NOMO-1 (cell line): Measurements from ENCODE around the gene BSDC1.
A peak's percentile ranks its signal among the peaks of the same experiment; 100 is the strongest.
"Not testable (repeated sequence)": the region's sequence is repeated elsewhere in the genome, so short reads cannot be mapped to it uniquely, and the experiment has no call there.

ENCODE experiments used
- DNase-seq, 2 experiments: peaks; one replicate each; lab custom pipeline; 2025; ENCODE audit not compliant: unreplicated experiment in 2 of 2; lab: John Stamatoyannopoulos, UW

Gene BSDC1

DNA sequence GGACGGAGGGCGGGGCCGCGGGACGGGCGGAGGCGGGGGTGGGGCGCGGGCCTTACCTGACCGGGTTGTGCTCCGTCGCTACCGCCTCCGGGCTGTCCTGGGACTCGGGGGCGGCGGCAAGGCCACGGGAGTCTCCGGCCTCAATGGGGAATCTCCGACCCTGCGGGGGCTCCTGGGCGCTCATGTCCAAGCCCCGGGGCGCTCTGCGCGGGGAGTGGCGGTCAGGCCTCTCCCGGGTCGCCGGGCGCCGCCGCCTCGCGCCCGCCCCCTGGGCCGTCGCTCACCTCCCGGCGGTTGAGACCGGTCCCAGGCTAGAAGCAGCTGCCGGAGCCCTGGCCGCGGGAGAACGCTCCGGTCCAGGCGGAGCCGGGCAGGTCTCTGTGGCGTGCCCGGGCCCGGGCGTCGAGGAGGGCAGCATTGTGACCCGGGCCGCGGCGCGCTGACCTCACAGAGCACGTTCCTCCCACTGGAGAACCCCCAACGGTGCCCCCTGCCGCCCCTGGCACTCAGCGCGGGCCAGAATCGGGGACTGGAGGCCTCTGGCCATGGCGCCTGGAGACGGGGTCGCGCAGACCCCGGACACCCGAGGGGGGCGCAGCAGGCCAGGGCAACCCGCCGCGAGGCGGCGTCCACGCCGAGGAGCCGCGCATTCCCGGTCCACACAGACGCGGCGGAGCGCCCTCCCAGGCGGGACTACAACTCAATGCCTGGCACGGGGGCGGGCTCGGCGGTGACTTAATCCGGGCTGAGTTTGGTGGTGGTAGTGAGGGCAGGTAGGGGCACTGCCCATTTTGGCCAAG lies 32.4 kb downstream of the BSDC1 start:
- no peak for DNase-seq

DNA sequence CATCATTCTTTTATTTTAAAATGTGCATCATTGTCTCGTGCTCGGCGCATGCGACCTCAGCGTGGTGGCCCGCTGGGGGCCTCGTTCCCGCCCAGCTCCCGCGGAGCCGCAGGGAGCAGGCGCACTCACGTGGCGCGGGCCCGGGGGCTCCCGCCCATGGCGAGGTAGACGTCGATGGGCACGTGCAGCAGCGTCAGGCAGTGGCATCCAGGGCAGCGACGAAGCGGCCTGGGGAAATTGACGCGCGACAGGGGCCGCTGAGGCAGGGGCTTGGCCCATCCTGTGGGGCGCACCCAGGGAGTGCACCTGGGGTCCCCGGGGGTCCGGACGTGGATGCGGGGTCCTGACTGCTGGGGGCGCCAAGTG lies 33.0 kb downstream of the BSDC1 start:
- DNase-seq: no peak

DNA sequence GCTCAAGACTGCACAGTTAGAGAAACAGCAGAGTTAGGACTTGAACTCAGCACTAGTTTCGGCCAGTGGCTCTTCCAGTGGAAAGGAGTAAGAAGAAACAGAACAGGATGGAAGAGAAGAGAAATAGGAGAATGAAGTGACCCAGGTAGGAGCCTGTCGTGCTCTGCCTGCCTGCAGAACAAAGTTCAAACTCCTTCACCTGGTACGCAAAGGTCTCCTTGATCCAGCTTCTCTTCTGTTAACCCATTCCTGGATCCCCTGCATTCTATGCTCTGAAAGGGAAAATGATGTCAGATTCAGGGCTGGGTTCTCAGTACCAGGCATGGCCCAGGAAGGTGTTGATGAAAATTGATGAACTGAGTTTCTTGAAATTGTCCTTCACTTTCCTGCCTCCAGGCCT lies 35.8 kb downstream of the BSDC1 start:
- no peak for DNase-seq

DNA sequence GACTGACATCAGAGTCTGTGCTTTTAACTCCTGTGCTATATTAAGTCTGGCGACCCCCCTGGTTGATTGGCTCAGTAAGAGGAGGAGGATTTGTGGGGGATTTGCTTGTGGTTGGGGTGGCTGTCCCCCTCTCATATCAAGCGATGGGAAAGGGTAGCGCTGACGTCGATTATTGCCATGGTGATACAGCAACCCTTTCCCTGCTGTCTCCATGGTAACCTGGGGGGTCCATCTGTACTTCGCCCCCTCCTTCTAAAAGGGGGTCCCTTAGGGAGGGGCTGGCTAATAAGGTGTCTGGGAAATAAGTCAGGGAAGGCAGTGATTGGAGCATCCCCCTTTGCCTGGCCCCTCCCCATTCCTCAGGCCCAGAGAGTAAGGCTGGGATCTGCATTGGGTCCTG lies 36.6 kb downstream of the BSDC1 start:
- no peak for DNase-seq

DNA sequence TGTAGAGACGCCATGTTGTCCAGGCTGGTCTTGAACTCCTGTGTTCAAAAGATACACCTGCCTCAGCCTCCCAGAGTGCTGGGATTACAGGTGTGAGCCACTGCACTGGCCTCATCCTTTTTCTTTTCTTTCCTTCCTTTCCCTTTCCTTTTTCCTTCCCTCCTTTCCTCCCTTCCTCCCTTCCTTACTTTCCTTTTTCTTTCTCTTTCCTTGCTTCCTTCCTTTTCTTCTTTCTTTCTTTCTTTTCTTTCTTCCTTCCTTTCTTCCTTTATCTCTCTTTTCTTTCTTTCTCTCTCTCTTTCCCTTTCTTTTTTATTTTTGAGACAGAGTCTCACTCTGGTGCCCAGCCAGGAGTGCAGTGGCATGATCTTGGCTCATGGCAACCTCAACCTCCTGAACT lies 37.8 kb downstream of the BSDC1 start:
- DNase-seq: no peak

DNA sequence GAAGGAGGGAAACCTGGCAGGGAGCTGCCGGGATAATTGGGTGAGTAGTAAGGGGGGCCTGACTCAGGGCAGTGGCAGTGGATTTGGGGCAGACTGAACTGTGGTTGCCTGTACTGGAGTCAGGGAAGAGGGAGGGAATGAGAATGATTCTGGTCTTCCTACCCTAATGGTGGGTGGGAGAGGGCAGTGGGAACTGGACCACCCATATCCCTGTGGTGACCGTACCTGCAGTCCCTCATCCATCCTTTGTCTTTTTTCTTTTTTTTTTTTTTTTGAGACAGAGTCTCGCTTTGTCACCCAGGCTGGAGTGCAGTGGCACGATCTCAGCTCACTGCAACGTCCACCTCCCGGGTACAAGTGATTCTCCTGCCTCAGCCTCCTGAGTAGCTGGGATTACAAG lies 38.5 kb downstream of the BSDC1 start:
- not testable (repeated sequence) for DNase-seq

DNA sequence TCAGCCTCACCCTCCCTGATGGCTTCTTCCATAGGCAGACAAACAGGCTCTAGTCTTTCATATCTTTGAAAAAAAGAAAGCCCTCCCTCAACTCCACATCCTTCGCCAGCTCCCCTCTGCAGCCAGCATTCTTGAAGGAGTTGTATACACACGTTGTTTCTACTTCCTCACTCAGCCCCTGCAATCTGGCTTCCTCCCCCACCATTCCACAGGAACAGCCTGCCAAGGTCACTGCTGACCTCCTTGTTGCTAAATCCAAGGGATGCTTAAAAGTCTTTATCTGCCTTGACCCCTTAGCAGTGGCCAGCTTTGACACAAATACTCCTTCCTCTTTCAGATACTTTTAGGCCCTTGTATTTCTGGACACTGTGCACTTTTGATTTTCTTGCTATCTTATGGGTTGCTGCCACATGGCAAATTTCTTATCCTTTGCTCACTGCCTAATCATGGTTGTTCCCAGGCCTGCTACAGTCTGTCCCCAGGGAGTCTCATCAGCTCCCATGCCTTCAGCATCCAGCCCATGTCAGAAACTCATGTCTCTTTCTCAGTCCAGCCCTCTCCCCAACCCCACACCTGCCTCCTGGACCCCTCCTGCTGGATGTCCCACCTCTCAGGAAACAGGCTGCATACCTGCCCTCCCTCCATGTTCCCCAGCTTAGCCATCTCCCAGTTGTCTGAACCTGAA lies 40.2 kb downstream of the BSDC1 start:
- DNase-seq: no peak

DNA sequence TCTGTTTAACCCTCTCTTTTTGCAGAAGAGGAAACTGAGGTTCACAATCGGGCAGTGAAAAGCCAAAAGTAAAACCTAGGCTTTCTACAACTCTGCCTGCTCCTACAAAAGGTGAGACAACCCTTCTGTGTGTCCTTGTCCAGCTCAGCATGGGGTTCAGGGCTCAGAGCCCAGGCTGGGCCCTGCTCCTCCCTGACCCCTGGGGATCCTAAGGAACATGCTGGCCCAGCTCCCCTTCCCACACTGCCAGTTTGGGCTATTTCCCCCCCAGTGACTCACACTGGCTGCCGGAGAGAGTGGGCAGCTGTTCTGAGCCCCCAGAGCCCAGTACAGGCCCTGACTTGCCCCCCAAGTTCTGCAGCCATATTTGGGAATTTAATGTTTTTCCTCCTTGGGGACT lies 40.8 kb downstream of the BSDC1 start:
- DNase-seq: no peak

DNA sequence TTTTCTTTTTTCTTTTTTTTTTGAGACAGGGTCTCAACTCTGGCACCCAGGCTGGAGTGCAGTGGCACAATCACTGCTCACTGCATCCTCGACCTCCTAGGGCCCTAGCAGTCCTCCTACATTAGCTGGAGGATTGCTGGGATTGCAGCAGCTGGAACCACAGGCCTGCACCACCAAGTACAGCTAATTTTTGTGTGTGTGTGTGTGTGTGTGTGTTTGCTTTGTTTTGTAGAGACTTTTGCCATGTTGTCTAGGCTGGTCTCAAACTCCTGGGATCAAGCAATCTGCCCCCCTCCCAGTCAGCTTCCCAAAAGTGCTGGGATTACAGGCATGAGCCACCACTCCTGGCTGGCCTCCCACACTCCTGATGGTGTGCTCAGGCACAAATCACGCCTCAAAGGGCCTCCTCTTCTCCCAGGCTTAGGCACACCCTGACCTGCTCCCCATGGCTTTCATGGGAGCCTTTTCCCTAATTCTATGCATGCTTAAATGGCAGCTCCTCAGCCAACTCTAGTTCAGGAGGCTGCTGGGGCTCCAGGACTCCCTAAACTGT lies 41.3 kb downstream of the BSDC1 start:
- DNase-seq: no peak

DNA sequence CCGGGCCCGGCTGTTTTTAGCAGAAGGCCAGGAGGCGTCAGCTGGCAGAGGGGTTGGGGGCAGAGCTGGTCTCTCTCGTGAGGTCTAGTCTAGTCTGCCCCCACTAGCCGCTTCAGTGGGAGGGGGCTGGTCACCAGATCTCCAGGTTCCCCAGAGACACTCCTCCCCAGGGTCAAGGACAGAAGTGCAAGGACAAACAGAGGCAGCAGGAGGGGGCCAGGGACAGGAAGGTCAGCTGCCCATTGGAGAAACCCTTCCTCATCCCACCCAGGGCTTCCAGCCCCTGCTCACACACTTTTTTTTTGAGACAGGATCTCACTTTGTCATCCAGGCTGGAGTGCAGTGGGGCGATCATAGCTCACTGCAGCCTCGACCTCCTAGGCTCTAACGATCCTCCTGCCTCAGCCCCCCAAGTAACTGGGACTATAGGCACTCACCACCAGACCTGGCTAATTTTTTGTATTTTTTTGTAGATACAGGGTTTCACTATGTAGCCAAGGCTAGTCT lies 41.9 kb downstream of the BSDC1 start:
- DNase-seq: no peak

DNA sequence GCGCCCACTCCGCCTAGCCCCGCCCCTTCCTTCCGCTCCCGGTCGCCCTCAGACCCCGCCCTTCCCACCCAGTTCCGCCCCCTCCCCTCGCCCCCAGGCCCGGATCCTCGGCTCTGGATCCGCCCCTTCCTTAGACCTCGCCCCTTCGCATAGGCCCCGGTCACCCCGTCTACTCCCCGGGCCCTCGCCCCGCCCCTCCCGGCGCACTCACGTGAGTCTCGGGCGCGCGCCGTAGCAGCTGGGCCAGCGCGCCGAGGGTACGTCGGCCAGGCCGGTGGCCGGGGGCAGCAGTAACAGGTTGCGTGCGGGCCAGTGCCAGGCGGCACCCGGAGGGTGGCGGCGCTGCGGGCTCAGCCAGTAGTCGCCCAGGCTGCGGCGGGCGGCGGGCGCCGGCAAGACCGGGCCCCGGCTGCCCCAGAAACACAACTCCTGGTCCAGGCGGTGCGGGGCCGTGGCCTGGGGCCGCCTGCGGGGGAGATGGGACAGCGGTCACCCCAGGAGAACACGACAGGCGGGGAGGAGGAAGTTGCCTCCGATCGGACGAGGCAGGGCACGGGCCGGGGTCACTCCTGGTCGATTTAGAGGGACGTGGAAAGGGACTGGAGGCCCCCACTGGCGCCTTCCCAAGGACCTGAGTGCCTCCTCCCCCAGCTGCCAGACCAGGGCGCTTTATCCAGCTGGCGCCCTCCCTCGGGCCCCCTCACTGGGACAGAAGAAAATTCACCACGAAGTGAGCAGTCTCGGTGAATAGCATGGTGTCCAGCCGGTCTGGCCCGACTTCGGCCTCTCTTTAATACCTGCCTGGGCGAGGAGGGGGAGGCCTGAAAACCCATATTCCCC lies 42.6 kb downstream of the BSDC1 start:
- DNase-seq: peak; percentile 85 to 88

DNA sequence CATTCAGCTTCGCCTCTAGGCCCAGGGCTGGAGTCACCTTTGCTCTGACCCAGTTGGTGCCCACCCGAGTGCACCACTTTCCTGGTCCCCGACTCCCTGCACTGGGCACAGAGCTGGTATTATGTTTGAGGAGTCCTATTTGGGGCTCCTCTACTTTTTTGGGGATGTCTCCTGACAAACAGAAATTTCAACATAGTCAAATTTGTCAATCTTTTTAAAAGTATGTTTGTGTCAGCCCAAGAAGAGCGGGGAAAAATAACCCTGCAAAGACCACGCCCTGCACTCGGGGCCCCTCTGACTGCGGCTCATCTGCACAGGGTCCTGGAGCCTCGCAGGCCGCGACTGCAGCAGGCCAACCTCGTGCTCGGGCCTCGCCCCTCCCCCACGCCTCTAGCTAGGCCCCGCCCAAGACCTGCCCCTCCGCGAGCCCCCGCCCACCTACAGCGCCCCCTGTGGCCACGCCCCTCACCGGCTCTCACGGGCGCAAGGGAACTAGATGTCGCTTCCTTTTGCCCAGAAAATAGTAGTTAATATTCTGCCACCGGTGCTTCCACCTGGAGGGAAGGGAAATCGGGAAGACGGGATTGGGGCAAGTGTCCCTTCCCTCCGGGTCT lies 43.3 kb downstream of the BSDC1 start:
- DNase-seq: peak; percentile 72 to 79

DNA sequence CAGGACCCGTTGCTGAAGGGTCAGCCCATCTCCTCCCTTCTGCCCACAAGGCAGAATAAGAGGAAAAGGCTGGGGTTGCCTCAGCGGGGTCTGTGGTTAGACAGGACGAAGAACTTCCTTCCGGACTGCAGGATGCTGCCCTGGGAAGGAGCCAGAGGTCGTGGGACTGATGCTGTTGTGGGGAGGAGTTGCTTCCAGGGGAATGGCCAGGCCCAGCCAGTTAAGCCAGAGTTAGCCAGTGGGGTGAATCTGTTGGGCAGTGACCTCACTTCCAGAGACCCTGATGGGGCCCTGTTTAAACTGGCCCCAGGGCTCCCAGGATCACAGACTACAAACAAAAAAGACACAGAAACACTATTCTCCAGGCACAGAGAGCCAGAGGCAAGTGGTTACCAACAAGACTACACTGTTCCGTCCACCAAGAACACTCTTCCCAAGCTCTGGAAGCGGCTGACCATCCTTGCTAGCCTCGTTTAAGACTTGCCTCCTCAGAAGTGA lies 45.0 kb downstream of the BSDC1 start:
- DNase-seq: peak in 1 of 2 experiments; percentile 4

DNA sequence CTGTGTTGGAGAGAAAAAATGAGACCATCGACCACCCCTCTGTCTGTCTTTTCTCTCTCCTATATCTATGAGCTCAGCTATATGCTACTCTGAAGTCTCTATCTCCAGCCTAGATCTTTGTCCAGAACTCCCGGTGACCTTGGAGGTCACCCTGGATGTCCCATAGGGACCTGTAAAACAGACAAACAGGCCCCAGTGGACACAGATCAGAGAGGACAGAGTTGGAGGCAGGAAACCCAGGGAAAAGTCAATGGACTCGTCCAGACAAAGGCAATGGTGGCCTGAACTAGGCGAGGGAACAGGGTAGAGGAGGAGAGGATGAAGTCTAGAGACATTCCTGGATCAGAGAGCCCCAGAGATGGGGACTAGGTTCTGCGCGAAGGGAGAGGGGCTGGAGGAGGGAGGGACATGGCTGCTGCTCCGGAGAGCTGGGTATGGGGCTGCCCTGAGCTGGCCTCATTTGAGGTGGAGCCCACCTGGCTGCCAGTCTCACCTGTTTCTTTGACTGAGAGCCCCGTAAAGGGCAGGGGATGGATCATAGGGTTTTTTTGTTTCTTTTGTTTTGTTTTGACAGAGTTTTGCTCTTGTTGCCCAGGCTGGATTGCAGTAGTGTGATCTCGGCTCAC lies 47.6 kb downstream of the BSDC1 start:
- no peak for DNase-seq

DNA sequence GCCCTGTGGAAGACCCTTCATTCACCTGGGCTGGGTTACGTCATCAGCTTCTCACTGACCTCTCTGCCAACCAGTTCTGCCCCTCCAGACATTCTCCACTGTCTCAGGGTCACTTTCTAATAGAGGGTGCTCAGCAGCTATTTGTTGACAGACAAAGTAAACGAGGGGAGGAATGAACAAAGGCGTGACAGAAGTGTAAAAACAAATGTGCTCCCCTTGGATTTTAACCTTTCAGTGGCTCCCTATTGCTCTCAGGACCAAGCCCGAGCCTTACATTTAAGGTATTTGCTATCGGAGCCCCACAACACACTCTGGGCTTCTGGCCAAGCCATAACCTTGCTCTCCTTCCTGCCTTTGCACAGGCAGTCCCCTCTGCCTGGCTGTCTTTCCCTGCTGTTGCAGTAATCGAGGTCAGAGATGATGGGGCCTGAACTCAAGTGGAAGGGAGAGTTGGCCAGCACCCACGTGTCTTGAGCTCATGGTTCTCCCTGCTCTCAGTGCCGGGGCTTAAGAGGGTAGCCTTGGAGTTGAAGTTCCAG lies 48.9 kb downstream of the BSDC1 start:
- DNase-seq: no peak

DNA sequence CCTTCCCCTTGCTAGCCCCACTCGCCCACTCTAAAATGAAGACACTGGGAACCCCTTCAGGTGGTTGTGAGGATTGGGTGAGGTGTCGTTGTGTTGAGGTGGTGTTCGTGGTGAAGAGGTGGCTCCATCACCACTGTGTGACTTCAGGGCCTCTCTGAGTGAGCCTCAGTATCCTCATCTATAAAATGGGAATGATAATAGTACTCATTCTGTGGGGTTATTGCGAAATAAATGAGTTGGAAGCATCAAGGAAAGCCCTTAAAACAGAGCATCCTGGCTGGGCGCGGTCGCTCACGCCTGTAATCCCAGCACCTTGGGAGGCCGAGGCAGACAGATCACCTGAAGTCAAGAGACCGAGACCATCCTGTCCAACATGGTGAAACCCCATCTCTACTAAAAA lies 51.5 kb downstream of the BSDC1 start:
- DNase-seq: no peak

DNA sequence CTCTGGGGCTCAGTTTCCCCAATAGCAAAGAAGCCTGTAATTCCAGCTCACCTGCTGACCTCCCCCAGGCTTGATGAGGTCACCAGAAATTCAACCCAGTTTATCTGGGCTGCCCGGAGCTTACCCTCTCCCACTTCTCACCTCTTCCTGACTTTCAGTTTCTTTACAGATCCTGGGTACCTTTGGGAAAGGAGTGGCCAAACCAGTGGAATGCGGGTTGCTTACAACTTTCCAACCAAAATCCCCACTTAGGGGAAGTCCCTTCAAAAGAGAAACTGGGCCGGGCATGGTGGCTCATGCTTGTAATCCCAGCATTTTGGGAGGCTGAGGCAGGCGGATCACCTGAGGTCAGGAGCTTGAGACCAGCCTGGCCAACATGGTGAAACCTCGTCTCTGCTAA lies 52.3 kb downstream of the BSDC1 start:
- no peak for DNase-seq

DNA sequence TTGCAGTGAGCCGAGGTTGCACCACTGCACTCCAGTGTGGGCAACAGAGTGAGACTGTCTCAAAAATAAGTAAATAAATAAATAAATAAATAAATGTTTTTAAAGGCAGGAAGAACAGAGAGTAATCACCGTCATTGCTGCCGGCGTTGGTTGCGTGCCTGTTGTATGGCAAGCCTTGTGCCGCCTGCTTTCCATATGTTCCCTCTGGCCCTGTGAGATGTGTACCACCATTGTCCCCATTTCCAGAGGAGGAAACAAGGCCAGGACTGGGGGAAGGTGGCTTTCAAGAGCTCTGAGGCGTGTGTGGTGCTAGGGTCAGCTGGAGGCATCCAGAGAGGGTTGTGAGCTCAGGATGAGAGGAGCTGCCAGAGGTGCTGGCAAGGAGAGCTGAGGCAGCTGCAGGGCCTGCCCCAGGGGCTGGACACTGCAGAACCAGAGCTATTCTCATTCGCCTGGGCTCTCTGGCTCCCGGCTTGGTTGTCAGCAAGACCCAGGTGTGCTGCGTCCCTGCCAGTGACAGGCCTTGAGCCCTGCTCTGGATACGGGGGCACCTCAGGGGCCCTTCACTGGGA lies 53.0 kb downstream of the BSDC1 start:
- DNase-seq: no peak

DNA sequence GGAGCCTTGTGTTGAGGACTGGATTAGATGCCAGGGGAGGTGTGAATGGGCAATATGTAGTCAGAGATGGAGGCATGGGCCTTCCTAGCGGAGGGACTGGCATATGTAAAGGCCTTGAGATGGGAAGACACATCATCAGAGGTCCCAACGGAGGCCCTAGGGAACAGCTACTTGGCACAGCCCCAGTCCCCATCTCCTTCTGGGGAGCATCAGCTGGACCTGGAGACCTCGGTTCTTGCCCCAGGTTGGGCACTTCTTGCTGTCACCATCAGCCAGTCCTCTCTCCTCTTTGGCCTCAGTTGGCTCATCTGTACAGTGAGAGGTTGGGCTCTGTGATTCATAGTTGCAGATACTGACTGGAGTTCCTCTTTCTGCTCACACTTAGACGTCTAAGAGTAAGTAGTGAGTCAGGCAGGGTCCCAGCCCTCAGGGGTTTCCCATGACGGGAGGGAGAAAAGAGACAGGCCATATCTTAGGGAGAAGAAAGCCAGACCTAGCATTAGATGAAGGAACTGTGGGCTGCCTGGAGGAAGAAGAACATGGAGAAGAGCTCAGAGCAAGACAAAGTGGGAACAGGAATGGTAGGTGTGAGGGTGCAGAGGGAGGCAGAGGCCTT lies 54.8 kb downstream of the BSDC1 start:
- DNase-seq: peak; percentile 34 to 85
